SH-SY5Y (cell line): ENCODE data around the gene GJA8.

Source experiments
- GATA2 ChIP-seq: IDR thresholded peaks from 2 replicates; pipeline ENCODE4 v1.6.1; 2011; ENCODE audit warnings: mild to moderate bottlenecking, low read depth, low read length
- GATA3 ChIP-seq: IDR thresholded peaks from 2 replicates; pipeline ENCODE4 v1.6.1; 2011; ENCODE audit warnings: low read depth, mild to moderate bottlenecking, low read length, moderate library complexity

DNA sequence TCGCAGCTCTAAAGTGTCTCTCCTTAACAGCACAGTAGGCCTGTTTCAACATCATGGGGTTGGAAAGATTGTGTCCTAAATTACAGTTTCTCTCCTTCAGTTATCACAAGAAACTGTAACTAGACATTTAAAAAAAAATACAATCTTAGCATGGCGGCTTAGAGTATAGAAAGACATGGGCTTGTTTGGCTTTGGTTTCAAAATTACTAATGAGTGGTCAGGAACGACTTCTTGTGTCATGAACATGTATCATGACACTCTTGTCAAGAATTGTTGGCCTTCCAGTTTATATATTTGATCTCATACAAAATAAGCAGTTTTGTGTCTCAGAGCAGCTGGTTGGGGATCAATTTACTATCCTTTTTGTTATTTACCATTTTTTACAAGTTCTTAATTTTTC is 2.1 kb downstream of the GJA8 start:
- TF ChIP-seq GATA2 (no peak), GATA3 (no peak)
